Activated gamma-delta T cell treated with Interleukin-2 at 50 U/mL for 16 hours (primary cell): ENCODE measurements around the gene STX7.
"Not testable (repeated sequence)": the region's sequence is repeated elsewhere in the genome, so short reads cannot be mapped to it uniquely, and the experiment has no call there.

Source experiments
- DNase-seq: peaks from one replicate; pipeline ENCODE4 v3.0.0-alpha.2; 2020

STX7 gene

GRCh38 chr6:132512638-132513632 is at the start of gene STX7:
Gene STX7 (minus strand): TSS chr6:132513116. CDS start chr6:132503530, 9,586 bp downstream.
- peak; percentile 85 for DNase-seq

- not testable (repeated sequence) for DNase-seq
These were observed 47.2 kb upstream of the STX7 start for GRCh38 chr6:132560087-132560486.

DNA sequence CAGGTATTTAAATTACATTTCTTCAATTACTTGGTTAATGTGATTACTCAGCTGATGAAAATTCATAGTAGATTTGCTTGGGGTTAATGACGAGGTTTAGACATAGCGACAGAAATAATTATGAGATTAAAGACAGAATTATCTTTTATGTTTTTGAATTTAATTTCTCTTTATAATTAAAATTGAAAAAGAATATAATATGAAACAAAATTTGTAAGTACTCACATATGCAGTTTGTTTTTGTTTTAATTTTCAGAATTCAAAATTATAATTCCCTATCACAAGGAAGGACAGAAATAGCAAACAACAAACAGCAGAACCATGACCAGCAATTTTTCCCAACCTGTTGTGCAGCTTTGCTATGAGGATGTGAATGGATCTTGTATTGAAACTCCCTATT is 39.5 kb upstream of the STX7 start, which contains the start of gene TAAR8:
TAAR8 (plus strand) TSS at position 301 of the 400 bp plus-strand sequence; CDS start at position 322, 21 bp downstream.
- DNase-seq = no peak

- no peak for DNase-seq
These were observed 38.3 kb upstream of the STX7 start for GRCh38 chr6:132551214-132551613.

DNA sequence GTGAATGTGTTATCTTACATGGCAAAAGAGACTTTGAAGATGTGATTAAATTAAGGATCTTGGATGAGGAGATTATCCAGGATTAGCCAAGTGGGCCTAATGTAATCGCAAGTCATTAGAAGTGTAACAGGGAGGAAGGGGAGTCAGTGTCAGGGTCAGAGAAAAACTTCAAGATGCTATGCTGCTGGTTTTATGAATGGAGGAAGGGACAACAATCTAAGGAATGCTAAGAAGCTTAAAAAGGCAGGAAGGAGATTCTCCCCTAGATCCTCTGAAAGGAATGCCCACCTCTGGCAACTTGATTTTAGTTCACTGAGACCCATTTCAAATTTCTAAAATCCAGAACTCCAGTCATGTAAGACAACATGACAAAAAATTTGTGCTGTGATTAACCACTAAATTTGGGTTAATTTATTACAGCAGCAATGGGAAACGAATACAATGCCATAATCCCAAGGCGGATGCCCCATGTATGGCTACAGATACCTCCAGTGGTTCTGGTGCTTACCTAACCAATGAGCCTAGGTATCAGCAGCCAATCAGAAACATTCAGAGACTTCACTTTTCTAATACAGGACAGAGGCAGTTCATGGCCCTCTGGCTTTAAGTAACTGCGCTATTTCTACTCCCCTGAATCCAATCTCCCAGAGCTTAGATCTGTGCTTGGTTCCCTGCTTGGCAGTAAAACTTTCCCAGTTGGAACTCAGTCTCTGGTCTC is 36.0 kb upstream of the STX7 start:
- DNase-seq = no peak

DNA sequence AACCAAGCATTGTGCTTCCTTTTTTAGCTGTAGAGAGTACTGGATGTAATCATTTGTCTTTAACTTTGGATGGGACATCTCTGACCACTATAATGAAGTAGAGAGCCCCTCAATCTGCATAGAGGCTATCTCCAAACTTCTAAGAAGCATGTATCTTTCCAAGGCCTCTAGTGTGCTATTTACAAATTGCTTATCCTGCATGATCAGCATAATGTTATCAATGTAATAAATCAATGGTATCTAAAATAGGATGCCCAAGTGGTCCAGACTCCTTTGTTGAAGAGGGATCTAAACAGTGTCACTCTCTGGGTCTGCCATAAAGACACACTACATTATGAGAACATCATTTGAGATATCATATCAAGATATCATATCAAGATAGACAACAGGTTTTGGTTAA is 31.9 kb upstream of the STX7 start:
- DNase-seq = no peak

DNA sequence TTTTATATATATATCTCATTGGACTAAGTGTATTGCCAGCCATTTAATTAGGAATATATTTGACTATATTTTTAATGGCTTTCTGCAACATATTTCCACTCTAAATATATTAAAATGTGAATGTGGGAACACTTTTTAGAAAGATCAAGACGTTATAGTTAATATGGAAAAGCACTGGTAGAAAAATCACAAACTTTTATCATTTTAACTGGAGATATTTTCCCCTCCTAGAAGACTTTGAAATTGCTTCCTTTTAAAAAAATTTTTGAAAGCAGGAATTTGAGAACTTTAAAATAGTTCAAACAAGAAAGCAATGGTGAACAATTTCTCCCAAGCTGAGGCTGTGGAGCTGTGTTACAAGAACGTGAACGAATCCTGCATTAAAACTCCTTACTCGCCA is 25.1 kb upstream of the STX7 start, which contains the start of gene TAAR9:
TAAR9 (plus strand) TSS at position 301 of the 400 bp plus-strand sequence; CDS start at position 314, 13 bp downstream.
- DNase-seq = no peak

DNA sequence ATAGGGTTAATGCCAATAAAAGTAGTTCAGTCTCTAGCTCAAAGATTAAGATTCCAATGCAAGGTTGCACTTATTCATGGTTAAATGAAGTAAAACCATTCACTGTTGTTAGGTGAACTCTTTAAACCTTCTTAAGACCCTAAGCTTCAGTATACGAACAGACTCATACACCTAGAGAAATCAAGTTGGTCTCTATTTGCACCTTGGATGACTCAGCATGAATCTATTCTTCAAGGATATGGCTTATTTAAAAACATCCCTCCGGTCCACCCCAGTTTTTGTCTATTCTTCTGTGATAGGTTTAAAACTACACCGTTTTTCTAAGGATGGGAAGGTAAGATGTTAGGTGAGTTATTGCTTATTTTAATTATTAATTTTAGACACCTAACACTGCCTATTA is 24.2 kb upstream of the STX7 start:
- no peak for DNase-seq

DNA sequence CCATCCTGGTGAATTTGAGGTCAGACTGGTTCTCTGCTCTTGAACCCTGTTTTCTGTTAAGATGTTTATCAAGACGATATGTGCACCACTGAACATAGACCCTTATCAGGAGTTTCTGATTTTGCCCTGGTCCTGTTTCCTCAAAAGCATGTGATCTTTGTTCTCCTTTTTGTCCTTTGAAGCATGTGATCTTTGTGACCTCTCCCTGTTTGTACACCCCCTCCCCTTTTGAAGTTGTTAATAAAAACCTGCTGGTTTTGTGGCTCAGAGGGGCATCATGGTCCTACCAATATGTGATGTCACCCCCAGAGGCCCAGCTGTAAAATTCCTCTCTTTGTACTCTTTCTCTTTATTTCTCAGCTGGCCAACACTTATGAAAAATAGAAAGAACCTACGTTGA is 21.6 kb upstream of the STX7 start:
- DNase-seq = not testable (repeated sequence)

DNA sequence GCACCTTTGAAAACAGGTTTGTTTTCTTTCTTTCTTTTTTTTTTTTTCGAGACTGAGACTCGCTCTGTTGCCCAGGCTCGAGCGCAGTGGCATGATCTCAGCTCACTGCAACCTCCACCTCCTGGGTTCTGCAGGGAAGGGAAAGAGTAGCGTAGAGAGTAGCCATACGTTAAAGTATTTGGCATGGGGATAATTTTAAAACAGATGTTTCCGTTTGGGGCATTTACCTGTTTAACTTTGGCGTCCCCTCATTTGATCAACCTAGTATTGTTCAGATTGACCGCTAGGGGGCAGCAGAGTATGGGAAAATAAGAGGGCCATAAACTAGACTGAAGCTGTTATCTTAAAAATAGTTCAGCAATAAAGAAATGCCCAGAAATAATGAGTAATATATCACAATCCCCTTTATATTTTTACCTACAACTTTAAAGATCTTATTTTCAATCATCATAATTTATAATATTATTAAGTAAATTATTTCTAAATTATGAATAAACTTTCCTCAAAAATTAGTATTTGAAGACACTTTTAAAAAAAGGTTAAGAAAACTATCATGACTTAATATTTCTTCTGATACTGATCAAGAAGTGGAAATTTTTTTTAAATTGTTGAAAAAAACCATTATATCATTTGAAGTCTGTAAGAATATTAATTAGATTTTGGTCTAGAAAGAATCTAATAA is 17.5 kb upstream of the STX7 start:
- peak; percentile 76 for DNase-seq

- no peak for DNase-seq
These were observed 14.9 kb upstream of the STX7 start for GRCh38 chr6:132527791-132528190.

DNA sequence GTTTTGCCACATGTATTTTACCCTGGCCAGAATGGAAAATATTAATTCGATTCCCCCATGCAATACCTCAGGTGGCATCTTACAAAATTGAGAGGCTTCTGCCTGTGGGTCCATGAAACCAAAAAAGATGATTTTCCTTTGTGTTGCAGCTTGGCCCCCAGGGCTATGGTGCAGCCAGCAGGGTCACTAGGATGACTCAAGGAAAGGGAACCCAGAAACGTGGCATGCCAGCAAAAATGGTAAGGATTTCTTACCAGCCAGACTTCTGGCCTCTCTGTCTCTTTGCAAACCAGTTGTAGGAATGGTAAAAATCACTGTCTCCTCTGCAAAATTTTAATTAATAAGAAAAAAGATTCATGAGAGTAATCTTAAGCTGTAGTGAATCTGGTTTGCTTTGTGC is 13.5 kb upstream of the STX7 start:
- no peak for DNase-seq

- DNase-seq = no peak
These were observed 12.9 kb upstream of the STX7 start for GRCh38 chr6:132525866-132526265.

DNA sequence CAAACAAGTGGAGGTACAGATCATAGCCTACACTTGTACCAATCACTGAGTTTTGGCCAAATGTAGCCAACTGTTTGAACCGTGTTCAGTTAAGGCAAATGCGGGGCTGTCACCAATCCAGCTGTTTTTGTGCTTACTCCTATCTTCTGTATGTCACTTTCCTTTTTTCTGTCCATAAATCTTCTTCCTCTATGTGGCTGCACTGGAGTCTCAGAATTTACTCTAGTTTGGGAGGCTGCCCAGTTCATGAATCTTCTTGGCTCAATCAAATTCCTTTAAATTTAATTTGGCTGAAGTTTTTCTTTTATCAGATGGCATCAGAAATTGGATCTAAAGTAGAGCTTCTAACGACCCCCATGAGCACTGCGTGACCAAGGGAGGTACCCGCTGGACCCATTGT is 11.7 kb upstream of the STX7 start:
- no peak for DNase-seq

DNA sequence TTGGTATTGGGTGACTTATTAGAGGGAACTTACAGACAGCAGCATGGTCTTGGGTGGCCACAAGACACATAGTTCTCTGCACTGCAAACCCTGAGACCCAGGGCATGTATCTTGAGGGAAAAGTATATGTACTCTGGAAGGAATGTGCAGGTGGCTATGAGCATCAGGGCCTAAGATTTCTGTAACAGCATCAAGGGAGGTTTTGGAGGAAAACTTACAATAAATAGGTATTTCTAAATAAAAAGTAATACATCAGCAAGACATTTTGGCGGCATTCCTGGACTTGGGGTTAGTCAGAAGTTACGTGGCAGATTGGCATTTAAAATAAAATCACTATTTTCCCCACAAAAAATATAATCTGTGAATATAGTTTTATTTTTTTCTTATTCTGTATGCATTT is 8.0 kb upstream of the STX7 start:
- no peak for DNase-seq

GRCh38 chr6:132515386-132515785 is 2.5 kb upstream of the STX7 start:
- no peak for DNase-seq

DNA sequence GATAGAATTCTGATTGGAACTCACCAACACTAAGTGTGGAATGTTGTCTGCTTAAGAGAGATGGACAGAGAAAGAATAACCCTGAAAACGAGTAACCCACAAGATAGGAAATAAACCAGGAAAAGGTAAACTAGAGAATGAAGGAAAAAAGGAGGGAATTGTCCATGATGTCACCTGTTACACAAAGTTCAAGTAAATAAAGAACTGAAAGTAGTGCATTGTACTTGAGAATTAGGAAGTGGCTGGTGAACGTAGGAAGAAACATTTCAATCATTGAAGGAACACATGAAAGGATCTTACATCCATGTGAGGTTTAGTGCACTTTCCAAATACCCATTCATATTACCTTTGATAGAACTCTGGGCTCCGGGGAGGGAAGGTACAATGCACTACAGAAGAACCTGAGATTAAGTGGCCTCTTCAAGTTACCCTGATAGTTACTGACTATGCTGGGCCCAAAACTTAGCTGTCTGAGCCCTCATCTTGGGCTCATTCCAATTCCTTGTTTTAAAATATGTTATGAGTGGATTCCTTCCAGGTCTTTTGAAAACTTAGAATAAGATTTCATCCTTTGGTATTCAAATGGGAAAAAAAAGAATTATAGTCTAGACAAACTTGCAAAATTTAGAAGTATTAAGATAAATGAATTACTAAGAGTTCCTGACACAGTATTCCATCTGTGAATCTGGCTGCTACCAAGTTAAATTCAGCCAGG is 1.1 kb upstream of the STX7 start:
- DNase-seq = no peak

DNA sequence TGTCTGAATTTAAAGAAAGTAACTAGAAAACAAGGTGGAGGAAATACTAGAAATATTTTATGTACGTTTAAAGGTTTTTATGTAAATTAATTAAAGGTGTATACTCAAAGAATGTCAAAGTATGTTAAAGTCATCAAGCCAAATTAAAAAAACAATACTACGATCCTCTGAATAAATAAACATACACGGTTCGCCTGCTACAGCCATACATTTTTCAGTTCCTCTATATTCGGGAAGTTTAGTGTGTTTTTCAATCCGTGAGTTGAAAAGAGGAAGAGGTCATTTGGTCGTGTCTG is 626 bp downstream of the STX7 start:
- no peak for DNase-seq

DNA sequence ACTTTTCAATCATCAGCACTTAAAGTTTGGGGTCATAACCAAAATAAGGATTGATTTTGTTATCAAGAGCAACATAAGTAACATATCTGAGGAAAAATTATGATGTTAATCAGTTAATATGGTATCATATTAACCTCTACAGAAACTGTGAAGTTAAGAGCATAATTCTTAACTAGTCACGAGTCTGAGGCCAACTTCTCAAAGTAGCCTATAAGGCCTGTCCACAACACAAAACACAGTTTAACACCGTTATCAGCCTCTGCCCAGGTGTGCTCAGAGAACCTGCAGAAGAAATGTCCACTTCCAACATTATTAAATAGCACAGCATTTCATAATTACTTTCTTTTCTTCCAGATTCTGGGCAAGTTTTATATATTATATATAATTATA is 1.1 kb downstream of the STX7 start:
- DNase-seq = no peak

DNA sequence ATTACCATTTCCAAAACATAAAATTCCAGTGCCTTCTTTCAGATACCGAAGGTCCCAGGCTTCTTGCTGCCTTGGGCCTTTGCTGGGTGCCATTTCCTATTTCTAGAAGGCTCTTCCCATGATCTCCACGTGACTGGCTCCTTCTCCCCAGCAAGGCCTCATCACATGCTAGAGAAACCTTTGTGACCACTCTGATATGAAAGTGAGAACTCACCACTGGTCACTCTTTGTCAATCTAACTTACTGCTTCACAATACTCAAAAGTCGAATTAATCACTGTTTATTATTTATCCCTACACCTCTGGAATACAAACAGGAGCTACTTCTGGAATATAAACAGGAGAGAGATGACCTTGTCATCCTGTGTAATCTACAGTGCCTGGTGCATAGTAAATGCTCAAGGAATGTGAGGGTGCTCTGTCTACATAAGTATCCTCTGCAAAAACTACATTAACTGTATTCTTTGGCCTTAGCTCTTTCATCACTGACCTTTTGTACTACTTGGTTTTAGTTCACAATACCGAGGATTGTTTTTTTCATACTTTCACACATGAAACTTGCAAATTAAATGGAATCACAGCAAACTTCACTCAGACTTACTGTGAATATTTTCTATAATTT is 1.6 kb downstream of the STX7 start:
- no peak for DNase-seq

DNA sequence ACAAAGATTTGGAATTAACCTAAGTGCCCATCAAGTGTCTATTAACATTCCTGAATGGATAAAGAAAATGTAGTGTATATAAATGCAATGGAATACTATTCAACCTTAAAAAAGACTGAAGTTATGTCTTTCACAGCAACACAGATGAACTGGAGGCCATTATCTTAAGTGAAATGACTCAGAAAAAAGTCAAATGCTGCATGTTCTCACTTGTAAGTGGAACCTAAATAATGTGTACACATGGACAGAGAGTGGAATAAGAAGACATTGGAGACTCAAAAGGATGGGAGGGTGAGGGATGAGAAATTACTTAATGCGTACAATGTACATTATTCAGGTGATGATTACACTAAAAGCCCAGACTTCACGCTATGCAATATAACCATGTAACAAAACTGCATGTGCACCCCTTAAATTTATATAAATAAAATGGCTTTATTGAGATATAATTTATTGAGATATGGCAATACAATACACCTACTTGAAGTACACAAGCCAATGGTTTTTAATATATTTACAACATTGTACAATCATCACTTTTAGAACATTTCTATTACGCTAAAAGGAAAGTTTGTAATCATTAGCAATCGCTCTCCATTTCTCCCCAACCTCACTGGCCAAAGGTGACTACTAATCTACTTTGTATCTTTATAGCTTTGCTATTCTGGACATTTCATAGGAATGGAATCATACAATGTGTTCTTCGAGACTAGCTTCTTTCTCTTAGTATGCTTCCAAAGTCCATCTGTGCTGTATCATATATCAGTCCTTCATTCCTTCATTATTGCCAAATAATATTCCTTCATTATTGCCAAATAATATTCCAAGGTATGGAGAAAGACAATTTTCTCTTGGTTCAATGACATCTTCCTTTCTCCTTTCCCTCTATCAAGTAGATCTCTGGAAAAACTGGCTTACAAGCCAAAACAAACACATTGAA is 5.8 kb downstream of the STX7 start:
- no peak for DNase-seq
